ENCODE measurements around the gene PPP2R5D.

Gene PPP2R5D

GRCh38 chr6:42967228-42967627, 17.1 kb upstream of the PPP2R5D start:
- Histone ChIP-seq H3K36me3 (ENCODE audit: insufficient read depth, low read depth, low read length) (no peaks in the 10 kb centered on the region), H3K4me3 (ENCODE audit: low read length) (no peak overlapping the region), H3K9me3 (ENCODE audit: insufficient read depth, low read depth, low read length) (no peaks in the 10 kb centered on the region), H3K27ac (ENCODE audit: low read length) (no peak overlapping the region), H3K9ac (ENCODE audit: low read depth, low read length) (no peak overlapping the region), H3K4me1 (ENCODE audit: insufficient read depth, low read length) (peaks cover 8% of the 10 kb centered on the region; the same call in 1 of the 2 replicates), H3K27me3 (ENCODE audit: insufficient read depth, low read length) (no peaks in the 10 kb centered on the region)

GRCh38 chr6:42968126-42968701, 16.2 kb upstream of the PPP2R5D start:
- no peak overlapping the region for H3K4me3 ChIP-seq (ENCODE audit: low read length)
- H3K27me3 ChIP-seq (ENCODE audit: insufficient read depth, low read length): no peaks in the 10 kb centered on the region
- no peaks in the 10 kb centered on the region for H3K9me3 ChIP-seq (ENCODE audit: insufficient read depth, low read depth, low read length)
- H3K36me3 ChIP-seq (ENCODE audit: insufficient read depth, low read depth, low read length): no peaks in the 10 kb centered on the region
- no peak overlapping the region for H3K27ac ChIP-seq (ENCODE audit: low read length)
- H3K9ac ChIP-seq (ENCODE audit: low read depth, low read length): no peak overlapping the region
- peaks cover 8% of the 10 kb centered on the region; the same call in 1 of the 2 replicates for H3K4me1 ChIP-seq (ENCODE audit: insufficient read depth, low read length)

DNA sequence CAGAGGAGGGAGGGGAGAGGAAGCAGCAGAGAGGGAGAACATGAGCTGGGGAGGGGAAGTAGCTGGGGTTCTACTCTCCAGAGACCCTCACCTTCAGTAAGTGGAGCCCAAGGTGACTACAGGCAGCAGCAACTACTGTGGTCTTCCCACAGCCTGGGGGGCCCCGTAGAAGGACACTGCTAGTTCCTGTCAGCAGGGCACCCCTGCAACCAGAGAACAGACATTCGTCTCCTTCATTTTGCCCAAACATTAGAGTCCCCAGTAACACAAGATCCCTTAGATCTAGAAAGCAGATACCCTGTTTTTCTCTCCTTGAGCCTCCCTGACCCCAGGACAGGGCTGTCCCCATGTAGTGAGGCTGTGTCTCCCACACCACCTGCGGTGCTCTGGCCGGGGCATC, 15.6 kb upstream of the PPP2R5D start:
- H3K9me3 ChIP-seq (ENCODE audit: insufficient read depth, low read depth, low read length): no peaks in the 10 kb centered on the region
- no peak overlapping the region for H3K4me3 ChIP-seq (ENCODE audit: low read length)
- H3K27ac ChIP-seq (ENCODE audit: low read length): no peak overlapping the region
- H3K36me3 ChIP-seq (ENCODE audit: insufficient read depth, low read depth, low read length): no peaks in the 10 kb centered on the region
- H3K4me1 ChIP-seq (ENCODE audit: insufficient read depth, low read length): peaks cover 8% of the 10 kb centered on the region; the same call in 1 of the 2 replicates
- H3K27me3 ChIP-seq (ENCODE audit: insufficient read depth, low read length): no peaks in the 10 kb centered on the region
- no peak overlapping the region for H3K9ac ChIP-seq (ENCODE audit: low read depth, low read length)

DNA sequence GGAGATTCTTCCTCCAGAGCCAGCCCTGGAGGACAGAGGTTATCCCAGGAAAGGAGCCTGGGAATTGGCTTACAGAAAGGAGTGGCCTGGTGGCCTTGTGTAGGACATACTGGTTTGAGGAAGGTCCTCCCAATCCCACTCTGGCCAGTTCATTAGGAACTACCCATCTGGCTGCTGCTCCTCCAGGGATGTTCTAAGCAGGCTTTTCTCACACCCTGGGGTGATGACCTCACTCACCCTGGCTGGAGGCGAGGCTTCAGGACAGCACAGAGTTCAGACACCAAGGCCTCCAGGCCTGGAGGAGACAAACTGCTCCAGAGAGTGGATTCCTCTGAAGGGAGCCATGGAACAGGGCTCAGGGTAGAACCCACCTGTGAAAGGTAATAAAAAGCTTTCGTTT, 14.9 kb upstream of the PPP2R5D start:
- Histone ChIP-seq H3K9me3 (ENCODE audit: insufficient read depth, low read depth, low read length) (no peaks in the 10 kb centered on the region), H3K27me3 (ENCODE audit: insufficient read depth, low read length) (no peaks in the 10 kb centered on the region), H3K4me1 (ENCODE audit: insufficient read depth, low read length) (peaks cover 8% of the 10 kb centered on the region; the same call in 1 of the 2 replicates), H3K27ac (ENCODE audit: low read length) (no peak overlapping the region), H3K9ac (ENCODE audit: low read depth, low read length) (no peak overlapping the region), H3K4me3 (ENCODE audit: low read length) (no peak overlapping the region), H3K36me3 (ENCODE audit: insufficient read depth, low read depth, low read length) (no peaks in the 10 kb centered on the region)

GRCh38 chr6:42969934-42970333, 14.4 kb upstream of the PPP2R5D start:
- H3K9me3 ChIP-seq (ENCODE audit: insufficient read depth, low read depth, low read length): no peaks in the 10 kb centered on the region
- no peak overlapping the region for H3K9ac ChIP-seq (ENCODE audit: low read depth, low read length)
- H3K4me1 ChIP-seq (ENCODE audit: insufficient read depth, low read length): peaks cover 8% of the 10 kb centered on the region; the same call in 1 of the 2 replicates
- no peaks in the 10 kb centered on the region for H3K36me3 ChIP-seq (ENCODE audit: insufficient read depth, low read depth, low read length)
- H3K27ac ChIP-seq (ENCODE audit: low read length): no peak overlapping the region
- H3K27me3 ChIP-seq (ENCODE audit: insufficient read depth, low read length): no peaks in the 10 kb centered on the region
- H3K4me3 ChIP-seq (ENCODE audit: low read length): no peak overlapping the region

- no peak overlapping the region for H3K4me3 ChIP-seq (ENCODE audit: low read length)
- H3K9ac ChIP-seq (ENCODE audit: low read depth, low read length): no peak overlapping the region; the same call in 1 of the 2 replicates
- no peaks in the 10 kb centered on the region for H3K9me3 ChIP-seq (ENCODE audit: insufficient read depth, low read depth, low read length)
- H3K36me3 ChIP-seq (ENCODE audit: insufficient read depth, low read depth, low read length): no peaks in the 10 kb centered on the region
- no peak overlapping the region for H3K27ac ChIP-seq (ENCODE audit: low read length)
- peaks cover 8% of the 10 kb centered on the region; the same call in 1 of the 2 replicates for H3K4me1 ChIP-seq (ENCODE audit: insufficient read depth, low read length)
- no peaks in the 10 kb centered on the region for H3K27me3 ChIP-seq (ENCODE audit: insufficient read depth, low read length)
Observed at GRCh38 chr6:42970871-42971612, 13.3 kb upstream of the PPP2R5D start.

- no peak overlapping the region for H3K4me3 ChIP-seq (ENCODE audit: low read length)
- H3K27me3 ChIP-seq (ENCODE audit: insufficient read depth, low read length): no peaks in the 10 kb centered on the region
- H3K9me3 ChIP-seq (ENCODE audit: insufficient read depth, low read depth, low read length): no peaks in the 10 kb centered on the region
- H3K27ac ChIP-seq (ENCODE audit: low read length): no peak overlapping the region
- H3K4me1 ChIP-seq (ENCODE audit: insufficient read depth, low read length): peaks cover 8% of the 10 kb centered on the region; the same call in 1 of the 2 replicates
- H3K36me3 ChIP-seq (ENCODE audit: insufficient read depth, low read depth, low read length): no peaks in the 10 kb centered on the region
- H3K9ac ChIP-seq (ENCODE audit: low read depth, low read length): no peak overlapping the region; the same call in 1 of the 2 replicates
Observed at GRCh38 chr6:42971746-42972327, 12.5 kb upstream of the PPP2R5D start.

GRCh38 chr6:42973926-42974325, 10.4 kb upstream of the PPP2R5D start:
- Histone ChIP-seq H3K36me3 (ENCODE audit: insufficient read depth, low read depth, low read length) (no peaks in the 10 kb centered on the region), H3K4me1 (ENCODE audit: insufficient read depth, low read length) (peaks cover 8% of the 10 kb centered on the region; the same call in 1 of the 2 replicates), H3K27me3 (ENCODE audit: insufficient read depth, low read length) (no peaks in the 10 kb centered on the region), H3K4me3 (ENCODE audit: low read length) (no peak overlapping the region), H3K9ac (ENCODE audit: low read depth, low read length) (no peak overlapping the region), H3K9me3 (ENCODE audit: insufficient read depth, low read depth, low read length) (no peaks in the 10 kb centered on the region), H3K27ac (ENCODE audit: low read length) (no peak overlapping the region)

GRCh38 chr6:42974919-42975505, 9.4 kb upstream of the PPP2R5D start:
- Histone ChIP-seq H3K36me3 (ENCODE audit: insufficient read depth, low read depth, low read length) (no peaks in the 10 kb centered on the region), H3K27me3 (ENCODE audit: insufficient read depth, low read length) (no peaks in the 10 kb centered on the region), H3K9ac (ENCODE audit: low read depth, low read length) (no peak overlapping the region), H3K9me3 (ENCODE audit: insufficient read depth, low read depth, low read length) (no peaks in the 10 kb centered on the region), H3K27ac (ENCODE audit: low read length) (no peak overlapping the region), H3K4me1 (ENCODE audit: insufficient read depth, low read length) (peaks cover 8% of the 10 kb centered on the region), H3K4me3 (ENCODE audit: low read length) (no peak overlapping the region)

- Histone ChIP-seq H3K9ac (ENCODE audit: low read depth, low read length) (peak overlapping the region; percentile 64), H3K27me3 (ENCODE audit: insufficient read depth, low read length) (no peaks in the 10 kb centered on the region), H3K9me3 (ENCODE audit: insufficient read depth, low read depth, low read length) (no peaks in the 10 kb centered on the region), H3K4me1 (ENCODE audit: insufficient read depth, low read length) (no peaks in the 10 kb centered on the region; the same call in 1 of the 2 replicates), H3K27ac (ENCODE audit: low read length) (no peak overlapping the region), H3K4me3 (ENCODE audit: low read length) (peak overlapping the region; percentile 65), H3K36me3 (ENCODE audit: insufficient read depth, low read depth, low read length) (no peaks in the 10 kb centered on the region)
Observed at GRCh38 chr6:42978487-42978838, 5.9 kb upstream of the PPP2R5D start.

DNA sequence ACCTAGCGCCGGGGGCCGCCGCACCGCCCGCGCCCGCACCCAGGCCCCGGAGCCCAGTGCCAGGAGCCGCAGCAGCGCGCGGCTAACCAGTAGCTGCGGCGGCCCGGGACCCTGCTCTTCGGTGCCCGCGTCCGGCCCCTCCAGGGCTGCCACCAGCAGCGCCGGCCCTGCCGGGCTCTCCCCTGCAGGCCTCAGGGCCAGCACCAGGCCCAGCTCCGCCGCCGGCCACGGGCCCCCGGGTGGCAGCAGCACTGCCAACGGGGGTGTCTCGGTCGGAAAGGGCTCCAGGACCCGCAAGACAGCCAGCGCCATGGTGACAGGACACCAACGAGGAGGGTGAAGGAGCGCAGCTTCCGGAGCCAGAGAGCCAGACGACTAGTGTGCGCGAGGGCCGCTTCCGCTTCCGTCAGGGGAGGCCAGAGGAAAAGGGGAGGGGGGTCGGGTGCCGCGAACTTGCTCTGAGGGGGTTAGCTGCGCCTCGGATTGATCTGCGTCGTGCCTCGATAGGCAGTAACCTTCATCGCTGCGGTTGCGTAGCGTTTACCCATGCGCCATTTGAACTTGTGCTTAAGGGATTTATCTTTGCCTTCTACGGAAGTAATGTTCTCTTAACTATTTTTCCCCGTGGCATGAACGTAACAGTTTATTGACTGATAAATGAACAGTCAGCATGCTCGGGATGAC, 5.4 kb upstream of the PPP2R5D start, which contains the start of gene PEX6:
Gene PEX6, minus strand, starts transcription at position 343 of the 684 bp plus-strand sequence. Its CDS starts 31 bp downstream, at position 312.
- H3K4me3 ChIP-seq (ENCODE audit: low read length): peak within 1 kb of the TSS; percentile 65
- H3K4me1 ChIP-seq (ENCODE audit: insufficient read depth, low read length): no peaks in the 10 kb centered on the region; the same call in 1 of the 2 replicates
- no peaks in the 10 kb centered on the region for H3K27me3 ChIP-seq (ENCODE audit: insufficient read depth, low read length)
- H3K27ac ChIP-seq (ENCODE audit: low read length): peak within 1 kb of the TSS; percentile 37
- H3K9me3 ChIP-seq (ENCODE audit: insufficient read depth, low read depth, low read length): no peaks in the 10 kb centered on the region
- H3K9ac ChIP-seq (ENCODE audit: low read depth, low read length): peak within 1 kb of the TSS; percentile 76
- no peaks in the 10 kb centered on the region for H3K36me3 ChIP-seq (ENCODE audit: insufficient read depth, low read depth, low read length)

All from iPS-20b (cell line).